Endodermal cell (in vitro differentiated cells): ENCODE results near the gene PPM1L. TPM values are rescaled to one million over a fixed set of nuclear protein-coding genes. Genes with fewer than 3 reads are reported as not detected.

Experiments used
- DNase-seq: peaks from one replicate; pipeline ENCODE4 v3.0.0-alpha.2; 2017
- H3K27ac ChIP-seq: 2 replicates; pipeline ENCODE4 v1.5.1; 2013; ENCODE audit warnings: mild to moderate bottlenecking, low read depth, low read length, moderate library complexity
- H3K27me3 ChIP-seq: 2 replicates; pipeline ENCODE4 v1.6.1; 2013; ENCODE audit warnings: mild to moderate bottlenecking, low read length, moderate library complexity; ENCODE audit not compliant: insufficient read depth, control insufficient read depth, poor library complexity, severe bottlenecking
- H3K36me3 ChIP-seq: 2 replicates; pipeline ENCODE4 v1.7.0; 2013; ENCODE audit warnings: mild to moderate bottlenecking, low read length, moderate library complexity; ENCODE audit not compliant: control insufficient read depth, insufficient read depth
- H3K4me1 ChIP-seq: one replicate; pipeline ENCODE4 v1.7.0; 2013; ENCODE audit warnings: low read length; ENCODE audit not compliant: control insufficient read depth, insufficient read depth
- H3K4me3 ChIP-seq: 2 replicates; pipeline ENCODE4 v1.5.1; 2013; ENCODE audit warnings: mild to moderate bottlenecking, low read length, moderate library complexity
- H3K9ac ChIP-seq: 2 replicates; pipeline ENCODE4 v1.6.1; 2013; ENCODE audit warnings: mild to moderate bottlenecking, low read length, moderate library complexity; ENCODE audit not compliant: poor library complexity, severe bottlenecking; ENCODE audit errors: extremely low read depth
- H3K9me3 ChIP-seq: 2 replicates; pipeline ENCODE4 v1.6.1; 2013; ENCODE audit warnings: mild to moderate bottlenecking, low read length, moderate library complexity; ENCODE audit not compliant: control insufficient read depth
- H3K27ac Mint-ChIP-seq: 2 replicates; pipeline ENCODE4 v1.8.0; 2020; ENCODE audit warnings: mixed read lengths
- H3K27me3 Mint-ChIP-seq: 2 replicates; pipeline ENCODE4 v1.8.0; 2021; ENCODE audit warnings: mild to moderate bottlenecking, mixed read lengths; ENCODE audit not compliant: insufficient read depth
- H3K36me3 Mint-ChIP-seq: 2 replicates; pipeline ENCODE4 v1.8.0; 2020; ENCODE audit warnings: low read depth, mixed read lengths
- H3K4me1 Mint-ChIP-seq: 2 replicates; pipeline ENCODE4 v1.8.0; 2020; ENCODE audit warnings: mixed read lengths
- H3K4me3 Mint-ChIP-seq: 2 replicates; pipeline ENCODE4 v1.8.0; 2020; ENCODE audit warnings: mild to moderate bottlenecking, moderate library complexity, mixed read lengths
- H3K9me3 Mint-ChIP-seq: 2 replicates; pipeline ENCODE4 v1.8.0; 2020; ENCODE audit warnings: mild to moderate bottlenecking, mixed read lengths
- CTCF ChIP-seq: fragments of 200-600 bp; sonication (generic); conservative IDR thresholded peaks from 2 replicates; pipeline ENCODE4 v1.5.0; 2021; ENCODE audit warnings: antibody characterized with exemption, mild to moderate bottlenecking
- WGBS, 2 experiments: methylation state at CpG; one replicate each; pipeline versions ENCODE4 v1.1.5 to v1.1.7; 2013; ENCODE audit warnings: missing lambda C conversion rate in 2 of 2, mixed read lengths in 1 of 2; ENCODE audit not compliant: insufficient coverage in 1 of 2, insufficient read length in 1 of 2; 5-methylcytosine and 5-hydroxymethylcytosine counted together
- total RNA-seq, 2 donors: library from RNA; stranded (reverse); fragmentation: NEBNext Ultra II Directional in 1 of 2; extraction: Animal tissue kit (Norgen Biotek cat#: 25700) in 1 of 2; gene quantifications; 2 replicates in 1 of 2; 3 replicates in 1 of 2; pipeline ENCODE4 v1.2.1, GENCODE V29; 2021

The PPM1L gene
- total RNA-seq, 2 donors from 2014 or later = 1.6 to 3.3 TPM

DNA sequence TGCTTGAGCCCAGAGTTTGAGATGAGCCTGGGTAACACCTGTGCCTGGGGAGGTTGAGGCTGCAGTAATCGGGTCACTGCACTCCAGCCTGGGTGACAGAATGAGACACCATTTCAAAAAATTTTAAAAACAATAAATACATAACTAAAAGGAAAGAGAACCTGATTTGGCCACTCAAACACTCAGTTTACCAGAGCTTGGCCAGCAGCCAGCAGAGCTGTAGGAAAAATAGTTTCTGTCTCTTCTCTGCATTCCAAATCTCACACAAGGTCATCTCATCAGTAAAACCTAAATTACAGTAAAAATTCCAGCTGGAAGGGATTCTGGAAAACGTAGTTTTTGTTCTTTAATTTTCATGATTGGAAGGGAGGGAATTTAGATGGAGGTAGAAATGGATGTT lies 7.8 kb upstream of the PPM1L start:
- Histone ChIP-seq H3K4me1 (no peaks in the 10 kb centered on the region), H3K27ac (no peak overlapping the region), H3K4me3 (no peak overlapping the region), H3K9me3 (no peaks in the 10 kb centered on the region), H3K9ac (no peak overlapping the region), H3K36me3 (no peaks in the 10 kb centered on the region), H3K27me3 (peaks cover 49% of the 10 kb centered on the region)
- 80% methylated on average over 1 of the region's 2 CpGs; no CpG with 5 or more reads in 1 of the 2 experiments for WGBS, 2 experiments
- no peak for DNase-seq
- no peaks in the 10 kb centered on the region for H3K36me3 Mint-ChIP-seq
- H3K27me3 Mint-ChIP-seq = peaks cover 28% of the 10 kb centered on the region
- no peak for TF ChIP-seq CTCF
- no peaks in the 10 kb centered on the region for H3K9me3 Mint-ChIP-seq
- no peak overlapping the region for H3K27ac Mint-ChIP-seq
- no peak overlapping the region for H3K4me3 Mint-ChIP-seq
- H3K4me1 Mint-ChIP-seq = no peaks in the 10 kb centered on the region

DNA sequence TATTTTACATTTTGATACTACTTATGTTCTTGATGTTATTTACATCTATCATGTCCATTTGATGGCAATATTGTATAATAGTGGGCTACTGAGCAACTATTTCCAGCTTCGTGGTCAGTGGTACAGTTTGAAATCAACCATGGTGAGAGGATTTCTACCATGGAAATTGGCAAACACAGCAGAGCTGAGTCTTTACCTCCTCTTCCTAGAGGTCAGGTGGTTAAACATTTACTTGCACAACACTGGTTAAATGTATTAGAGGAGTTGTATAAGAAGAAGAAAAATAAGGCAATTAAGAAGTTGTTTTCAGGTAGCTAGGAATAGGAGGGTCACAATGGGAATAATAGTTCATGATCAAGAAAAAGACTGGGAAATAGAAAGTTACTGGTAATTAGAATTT lies 7.2 kb upstream of the PPM1L start:
- Histone ChIP-seq H3K4me3 (no peak overlapping the region), H3K27ac (no peak overlapping the region), H3K27me3 (peaks cover 50% of the 10 kb centered on the region), H3K36me3 (no peaks in the 10 kb centered on the region), H3K4me1 (no peaks in the 10 kb centered on the region), H3K9ac (no peak overlapping the region), H3K9me3 (no peaks in the 10 kb centered on the region)
- no peak for DNase-seq
- Mint-ChIP-seq H3K27ac (no peak overlapping the region), H3K27me3 (peaks cover 34% of the 10 kb centered on the region), H3K36me3 (no peaks in the 10 kb centered on the region), H3K9me3 (no peaks in the 10 kb centered on the region), H3K4me1 (no peaks in the 10 kb centered on the region), H3K4me3 (no peak overlapping the region)
- 87% methylated on average over 1 of the region's 1 CpG; no CpG with 5 or more reads in 1 of the 2 experiments for WGBS, 2 experiments
- TF ChIP-seq CTCF = no peak

DNA sequence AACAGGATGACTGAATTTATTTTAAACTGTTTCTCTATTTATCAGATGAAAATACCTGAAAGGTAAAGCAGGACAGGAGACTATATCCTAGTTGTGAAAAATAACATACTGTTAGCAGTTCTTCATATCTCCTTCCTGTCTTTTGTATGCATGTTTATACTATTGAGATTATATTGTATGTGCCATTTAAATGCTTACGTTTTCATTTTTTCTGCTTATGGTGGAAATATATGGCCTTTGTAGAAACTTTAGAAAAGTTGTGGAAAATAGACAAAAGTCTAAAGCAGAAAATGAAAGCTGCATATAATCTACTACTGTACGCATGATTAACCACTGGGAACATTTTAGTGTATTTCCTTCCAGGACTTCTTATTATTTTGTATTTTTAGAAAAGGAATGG lies 2.1 kb upstream of the PPM1L start:
- no peak overlapping the region for H3K27ac ChIP-seq

More for the DNA sequence above, 2.1 kb upstream of the PPM1L start:
- TF ChIP-seq CTCF = no peak
- H3K27ac Mint-ChIP-seq = no peak overlapping the region
- Histone ChIP-seq H3K36me3 (no peaks in the 10 kb centered on the region), H3K4me1 (peaks cover 4% of the 10 kb centered on the region), H3K4me3 (peak overlapping the region; percentile 83), H3K27me3 (peaks cover 69% of the 10 kb centered on the region), H3K9ac (no peak overlapping the region), H3K9me3 (no peaks in the 10 kb centered on the region)
- peaks cover 17% of the 10 kb centered on the region for H3K4me1 Mint-ChIP-seq
- peaks cover 60% of the 10 kb centered on the region for H3K27me3 Mint-ChIP-seq
- WGBS, 2 experiments = 60 to 83% methylated on average over 1 to 2 of the region's 2 CpGs
- no peaks in the 10 kb centered on the region for H3K36me3 Mint-ChIP-seq
- H3K4me3 Mint-ChIP-seq = peak overlapping the region; percentile 67
- no peak for DNase-seq
- H3K9me3 Mint-ChIP-seq = no peaks in the 10 kb centered on the region
